ENCODE results near the gene RXRG.

The RXRG gene

GRCh38 chr1:165375623-165376022, 69.3 kb downstream of the RXRG start:
- no peak for DNase-seq (ENCODE audit: low read depth)
- H3K4me3 ChIP-seq (ENCODE audit: low read depth, low read length) = peak overlapping the region; percentile 21
- in situ Hi-C loops (cut with HindIII; ENCODE audit: low sequenced_read_pairs) = no loop called here
- TF ChIP-seq, protein P1, sequence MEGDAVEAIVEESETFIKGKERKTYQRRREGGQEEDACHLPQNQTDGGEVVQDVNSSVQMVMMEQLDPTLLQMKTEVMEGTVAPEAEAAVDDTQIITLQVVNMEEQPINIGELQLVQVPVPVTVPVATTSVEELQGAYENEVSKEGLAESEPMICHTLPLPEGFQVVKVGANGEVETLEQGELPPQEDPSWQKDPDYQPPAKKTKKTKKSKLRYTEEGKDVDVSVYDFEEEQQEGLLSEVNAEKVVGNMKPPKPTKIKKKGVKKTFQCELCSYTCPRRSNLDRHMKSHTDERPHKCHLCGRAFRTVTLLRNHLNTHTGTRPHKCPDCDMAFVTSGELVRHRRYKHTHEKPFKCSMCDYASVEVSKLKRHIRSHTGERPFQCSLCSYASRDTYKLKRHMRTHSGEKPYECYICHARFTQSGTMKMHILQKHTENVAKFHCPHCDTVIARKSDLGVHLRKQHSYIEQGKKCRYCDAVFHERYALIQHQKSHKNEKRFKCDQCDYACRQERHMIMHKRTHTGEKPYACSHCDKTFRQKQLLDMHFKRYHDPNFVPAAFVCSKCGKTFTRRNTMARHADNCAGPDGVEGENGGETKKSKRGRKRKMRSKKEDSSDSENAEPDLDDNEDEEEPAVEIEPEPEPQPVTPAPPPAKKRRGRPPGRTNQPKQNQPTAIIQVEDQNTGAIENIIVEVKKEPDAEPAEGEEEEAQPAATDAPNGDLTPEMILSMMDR (IDR thresholded peaks at IDR 0.05; ENCODE audit: low read depth, low read length, missing control alignments) = no peak

GRCh38 chr1:165371588-165372225, 73.2 kb downstream of the RXRG start:
- no peak overlapping the region for H3K4me3 ChIP-seq (ENCODE audit: low read depth, low read length)
- TF ChIP-seq, protein P1 (IDR thresholded peaks at IDR 0.05; ENCODE audit: low read depth, low read length, missing control alignments) = no peak
- in situ Hi-C loops (cut with HindIII; ENCODE audit: low sequenced_read_pairs) = no loop called here
- no peak for DNase-seq (ENCODE audit: low read depth)

DNA sequence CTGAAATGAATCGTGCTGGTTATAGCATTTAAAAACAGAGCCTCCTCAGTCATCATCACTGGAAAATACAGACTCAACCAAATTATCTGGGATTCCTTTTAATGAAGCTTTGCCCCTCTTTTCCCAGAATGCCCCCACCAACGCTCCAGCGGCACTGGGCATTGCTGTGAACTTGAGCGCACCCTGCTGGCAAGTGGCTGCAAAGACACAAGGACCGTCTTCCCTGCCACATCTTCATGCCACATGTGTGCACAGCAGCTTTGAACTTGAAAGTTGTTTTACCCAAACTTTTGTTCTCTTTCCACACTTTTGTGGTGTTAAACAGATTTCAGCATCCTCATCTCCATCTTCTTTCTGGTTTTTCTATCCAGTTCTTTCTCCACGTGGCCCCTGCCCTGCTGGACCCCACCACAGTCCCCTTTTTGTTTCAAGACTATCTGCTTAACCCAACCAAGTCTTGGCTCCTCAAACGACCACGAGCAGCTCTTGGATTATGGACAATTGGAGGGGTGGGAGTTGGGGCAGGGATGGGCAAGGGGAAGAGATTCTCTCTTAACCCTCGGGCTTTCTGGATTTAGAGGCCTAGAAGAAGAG, 75.6 kb downstream of the RXRG start:
- TF ChIP-seq, protein P1 (IDR thresholded peaks at IDR 0.05; ENCODE audit: low read depth, low read length, missing control alignments) = peak; percentile 91
- no peak overlapping the region for H3K4me3 ChIP-seq (ENCODE audit: low read depth, low read length)
- in situ Hi-C loops (cut with HindIII; ENCODE audit: low sequenced_read_pairs) = no loop called here
- no peak for DNase-seq (ENCODE audit: low read depth)

DNA sequence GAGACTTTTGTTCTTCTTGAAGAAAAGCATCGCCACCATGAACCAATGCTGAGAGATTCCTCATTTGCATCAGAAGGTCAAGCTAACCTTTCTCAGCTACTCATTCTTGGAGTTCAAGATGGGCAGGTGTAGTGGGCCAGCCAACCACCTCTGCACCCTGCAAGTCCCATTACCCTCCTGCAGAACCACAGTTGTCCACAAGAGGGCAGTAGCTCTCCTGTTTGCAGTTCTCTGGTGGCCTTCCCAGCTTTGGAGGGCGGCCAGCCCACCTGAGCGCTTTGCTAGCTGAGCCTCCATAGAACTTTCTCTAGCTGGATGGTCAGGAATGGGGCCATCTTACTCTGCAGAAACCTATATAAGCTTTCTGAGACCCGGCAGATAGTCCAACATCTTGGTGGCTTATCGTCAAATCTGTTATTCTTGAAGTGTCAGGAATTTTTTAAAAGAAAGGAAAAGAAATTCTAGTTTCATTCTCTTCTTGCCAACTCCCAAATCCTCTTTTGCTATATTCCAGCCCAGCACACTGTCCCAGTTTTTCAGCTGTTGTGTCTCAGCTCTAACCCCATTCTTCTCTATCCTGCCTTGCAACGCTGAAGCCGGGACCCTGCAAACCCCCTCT, 77.4 kb downstream of the RXRG start:
- TF ChIP-seq, protein P1 (IDR thresholded peaks at IDR 0.05; ENCODE audit: low read depth, low read length, missing control alignments) = peak; percentile 98
- DNase-seq (ENCODE audit: low read depth) = peak; percentile 73
- no peak overlapping the region for H3K4me3 ChIP-seq (ENCODE audit: low read depth, low read length)
- in situ Hi-C loops (cut with HindIII; ENCODE audit: low sequenced_read_pairs) = no loop called here

DNA sequence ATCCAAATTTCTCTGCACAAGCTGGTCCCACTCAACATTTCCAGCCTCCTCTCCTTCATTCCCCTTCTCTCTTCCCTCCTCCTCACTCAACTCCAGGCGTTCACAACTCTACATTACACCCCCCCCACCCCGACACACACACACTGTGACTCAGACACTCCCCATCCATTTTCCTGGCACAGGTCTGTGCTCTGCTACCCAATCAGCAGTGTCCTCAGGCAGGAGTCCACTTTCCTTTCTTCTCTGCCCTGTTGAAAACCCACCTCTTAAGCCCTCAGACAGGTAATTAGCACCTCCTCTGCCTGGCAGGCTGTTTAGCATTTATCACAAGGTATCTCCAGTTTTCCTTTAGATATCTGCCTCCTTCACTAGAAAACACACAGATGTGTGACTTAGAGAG, 79.6 kb downstream of the RXRG start:
- in situ Hi-C loops (cut with HindIII; ENCODE audit: low sequenced_read_pairs) = no loop called here

GRCh38 chr1:165364568-165365133, 80.3 kb downstream of the RXRG start:
- TF ChIP-seq, protein P1 (IDR thresholded peaks at IDR 0.05; ENCODE audit: low read depth, low read length, missing control alignments) = no peak
- in situ Hi-C loops (cut with HindIII; ENCODE audit: low sequenced_read_pairs) = no loop called here
- no peak overlapping the region for H3K4me3 ChIP-seq (ENCODE audit: low read depth, low read length)
- no peak for DNase-seq (ENCODE audit: low read depth)

More for the DNA sequence above, 79.6 kb downstream of the RXRG start:
- TF ChIP-seq, protein P1 (IDR thresholded peaks at IDR 0.05; ENCODE audit: low read depth, low read length, missing control alignments) = no peak
- H3K4me3 ChIP-seq (ENCODE audit: low read depth, low read length) = no peak overlapping the region
- DNase-seq (ENCODE audit: low read depth) = no peak
